Islet precursor cell (in vitro differentiated cells): ENCODE data around the gene FAM117B.
"Not testable (repeated sequence)": the region's sequence is repeated elsewhere in the genome, so short reads cannot be mapped to it uniquely, and the experiment has no call there.

Source experiments
- DNase-seq: peaks from one replicate; pipeline ENCODE4 v3.0.0-alpha.2; 2018

FAM117B gene

DNA sequence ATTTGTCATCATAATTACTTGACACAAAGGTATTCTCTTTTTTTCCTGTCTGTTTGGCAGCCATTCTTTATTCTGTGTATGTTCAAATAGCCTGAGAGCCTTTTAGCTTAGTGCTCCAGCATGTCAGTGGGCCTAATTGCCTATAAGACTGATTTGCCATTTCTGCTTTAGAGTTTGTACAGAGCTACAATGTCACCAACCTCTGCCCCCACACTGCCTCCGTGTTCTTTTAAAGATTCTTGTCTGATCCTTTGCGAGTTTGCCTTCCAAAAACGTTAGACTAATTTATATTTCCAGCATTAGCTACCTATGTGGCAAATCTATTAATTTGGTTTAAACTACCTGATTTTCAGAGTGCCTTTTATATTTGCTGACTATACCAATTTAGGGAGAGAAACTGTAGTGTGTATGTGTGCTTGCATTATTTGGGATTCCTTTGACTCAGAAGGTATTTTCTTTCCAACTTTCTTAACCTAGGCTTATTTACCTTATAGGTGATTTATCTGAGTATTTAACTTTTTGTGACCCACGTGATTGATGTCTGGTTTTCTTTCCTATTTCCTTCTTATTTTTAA, 70.8 kb downstream of the FAM117B start:
- DNase-seq: no peak

DNA sequence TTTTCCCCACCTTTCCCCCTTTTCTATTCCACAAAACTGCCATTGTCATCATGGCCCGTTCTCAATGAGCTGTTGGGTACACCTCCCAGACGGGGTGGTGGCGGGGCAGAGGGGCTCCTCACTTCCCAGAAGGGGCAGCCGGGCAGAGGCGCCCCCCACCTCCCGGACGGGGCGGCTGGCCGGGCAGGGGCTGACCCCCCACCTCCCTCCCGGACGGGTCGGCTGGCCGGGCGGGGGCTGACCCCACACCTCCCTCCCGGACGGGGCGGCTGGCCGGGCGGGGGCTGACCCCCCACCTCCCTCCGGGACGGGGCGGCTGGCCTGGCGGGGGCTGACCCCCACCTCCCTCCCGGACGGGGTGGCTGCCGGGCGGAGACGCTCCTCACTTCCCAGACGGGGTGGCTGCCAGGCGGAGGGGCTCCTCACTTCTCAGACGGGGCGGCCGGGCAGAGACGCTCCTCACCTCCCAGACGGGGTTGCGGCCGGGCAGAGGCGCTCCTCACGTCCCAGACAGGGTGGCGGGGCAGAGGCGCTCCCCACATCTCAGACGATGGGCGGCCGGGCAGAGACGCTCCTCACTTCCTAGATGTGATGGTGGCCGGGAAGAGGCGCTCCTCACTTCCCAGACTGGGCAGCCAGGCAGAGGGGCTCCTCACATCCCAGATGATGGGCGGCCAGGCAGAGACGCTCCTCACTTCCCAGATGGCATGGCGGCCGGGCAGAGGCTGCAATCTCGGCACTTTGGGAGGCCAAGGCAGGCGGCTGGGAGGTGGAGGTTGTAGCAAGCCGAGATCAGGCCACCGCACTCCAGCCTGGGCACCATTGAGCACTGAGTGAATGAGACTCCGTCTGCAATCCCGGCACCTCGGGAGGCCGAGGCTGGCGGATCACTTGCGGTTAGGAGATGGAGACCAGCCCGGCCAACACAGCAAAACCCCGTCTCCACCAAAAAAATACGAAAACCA, 80.5 kb downstream of the FAM117B start:
- DNase-seq: not testable (repeated sequence)

DNA sequence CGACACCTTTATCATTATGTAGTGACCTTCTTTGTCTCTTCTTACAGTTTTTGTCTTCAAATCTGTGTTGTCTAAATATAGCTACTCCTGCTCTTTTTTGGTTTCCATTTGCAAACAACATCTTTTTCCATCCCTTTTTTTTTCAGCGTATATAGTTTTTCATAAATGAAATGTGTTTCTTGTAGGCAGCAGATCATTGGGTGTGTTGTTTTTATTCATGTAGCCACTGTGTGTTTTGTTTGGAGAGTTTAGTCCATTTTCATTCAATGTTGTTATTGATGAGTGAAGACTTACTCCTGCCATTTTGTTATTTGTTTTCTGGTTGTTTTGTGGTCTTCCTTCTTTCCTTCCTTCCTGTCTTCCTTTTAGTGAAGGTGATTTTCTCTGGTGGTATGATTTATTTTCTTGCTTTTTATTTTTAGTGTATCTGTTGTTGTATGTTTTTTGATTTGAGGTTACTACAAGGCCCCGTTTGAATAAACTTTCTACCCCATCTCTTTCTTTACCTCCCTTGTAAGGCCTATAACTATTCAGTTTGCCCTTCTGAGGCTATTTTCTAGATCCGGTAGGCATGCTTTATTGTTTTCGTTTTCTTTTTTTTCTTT, 81.4 kb downstream of the FAM117B start:
- no peak for DNase-seq

DNA sequence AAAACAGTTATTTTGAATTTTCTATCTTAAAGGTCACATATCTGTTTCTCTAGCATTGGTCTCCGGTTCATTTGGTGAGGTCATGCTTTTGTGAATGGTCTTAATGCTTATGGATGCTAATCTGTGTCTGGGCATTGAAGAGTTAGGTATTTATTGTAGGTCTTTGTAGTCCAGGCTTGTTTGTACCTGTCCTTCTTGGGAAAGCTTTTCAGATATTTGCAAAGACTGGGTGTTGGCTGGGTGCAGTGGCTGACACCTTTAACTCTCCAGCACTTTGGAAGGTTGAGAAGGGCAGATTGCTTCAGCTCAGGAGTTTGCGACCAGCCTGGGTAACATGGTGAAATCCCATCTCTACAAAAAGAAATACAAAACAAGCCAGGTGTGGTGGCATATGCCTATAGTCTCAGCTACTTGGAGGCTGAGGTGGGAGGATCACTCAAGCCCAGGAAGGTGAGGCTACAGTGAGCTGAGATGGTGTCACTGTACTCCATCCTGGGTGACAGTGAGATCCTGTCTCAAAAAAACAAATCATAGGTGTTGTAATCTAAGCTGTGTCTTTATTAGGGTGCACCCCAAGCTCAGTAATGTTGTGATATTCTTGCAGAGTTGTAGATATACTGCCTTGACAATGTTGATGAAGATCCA, 82.3 kb downstream of the FAM117B start:
- DNase-seq: no peak

DNA sequence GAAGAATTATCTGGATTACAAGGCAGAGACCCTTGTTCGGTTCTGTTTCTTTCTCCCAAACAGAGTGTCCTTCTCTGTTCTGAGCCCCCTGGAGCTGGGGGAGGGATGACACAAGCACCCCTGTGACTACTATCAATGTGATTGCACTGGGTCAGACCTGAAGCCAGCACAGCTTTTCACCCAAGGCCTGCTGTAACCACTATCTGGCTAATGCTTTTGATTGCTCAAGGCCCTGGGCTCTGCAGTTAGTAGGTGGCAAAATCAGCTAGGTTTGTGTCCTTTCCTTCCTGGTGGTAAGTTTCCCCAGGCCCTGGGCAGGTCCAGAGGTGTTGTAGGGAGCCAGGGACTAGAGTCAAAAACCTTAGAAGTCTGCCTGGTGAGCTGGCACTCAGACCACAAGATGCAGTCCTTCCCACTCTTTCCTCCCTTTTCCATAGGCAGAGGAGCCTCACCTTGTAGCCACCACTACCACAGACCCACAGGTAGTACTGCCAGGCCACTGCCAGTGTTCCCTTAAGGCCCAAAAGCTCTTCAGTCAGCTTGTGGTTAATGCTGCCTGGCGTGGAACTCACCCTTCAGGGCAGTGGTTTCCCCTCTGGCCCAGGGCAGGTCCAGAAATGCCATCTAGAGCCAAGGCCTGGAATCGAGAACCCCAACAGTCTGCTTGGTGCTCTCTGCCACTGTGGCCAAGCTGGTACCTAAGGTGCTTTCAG, 83.0 kb downstream of the FAM117B start:
- DNase-seq: peak; percentile 63

DNA sequence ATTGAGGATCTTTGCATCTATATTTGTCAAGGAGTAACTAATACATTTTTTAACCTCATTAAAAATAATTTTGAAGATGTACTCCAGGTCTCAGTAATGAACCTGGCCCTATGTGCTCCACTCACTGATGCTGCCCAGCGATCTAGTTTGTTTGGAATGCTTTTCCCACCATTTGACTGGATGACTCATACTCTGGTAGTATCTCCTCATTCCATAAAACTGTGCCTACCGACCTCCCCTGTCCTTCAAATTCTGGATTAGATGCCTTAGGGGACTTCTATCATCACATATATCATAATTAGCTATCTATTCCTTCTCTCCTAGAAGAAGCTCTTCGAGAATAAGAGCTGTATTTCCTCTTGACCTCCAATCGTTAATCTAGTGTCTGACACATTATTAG, 83.8 kb downstream of the FAM117B start:
- DNase-seq: peak; percentile 76

DNA sequence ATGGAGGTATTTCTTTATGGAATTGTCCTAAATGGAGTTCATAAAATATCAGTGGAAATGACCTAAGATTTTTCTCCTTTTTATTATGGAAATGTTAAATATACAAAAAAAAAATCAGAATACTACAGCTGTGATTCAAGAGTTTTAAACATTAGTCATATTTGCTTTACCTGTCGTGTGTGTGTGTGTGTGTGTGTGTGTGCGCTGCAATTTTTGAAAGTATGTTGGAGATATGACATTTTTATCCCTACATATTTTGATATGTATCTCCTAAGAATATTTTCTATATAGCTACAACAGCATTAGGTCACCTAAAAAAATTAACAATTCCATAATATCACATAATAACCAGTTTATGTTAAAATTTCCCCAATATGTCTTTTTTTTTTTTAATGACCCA, 85.5 kb downstream of the FAM117B start:
- no peak for DNase-seq

DNA sequence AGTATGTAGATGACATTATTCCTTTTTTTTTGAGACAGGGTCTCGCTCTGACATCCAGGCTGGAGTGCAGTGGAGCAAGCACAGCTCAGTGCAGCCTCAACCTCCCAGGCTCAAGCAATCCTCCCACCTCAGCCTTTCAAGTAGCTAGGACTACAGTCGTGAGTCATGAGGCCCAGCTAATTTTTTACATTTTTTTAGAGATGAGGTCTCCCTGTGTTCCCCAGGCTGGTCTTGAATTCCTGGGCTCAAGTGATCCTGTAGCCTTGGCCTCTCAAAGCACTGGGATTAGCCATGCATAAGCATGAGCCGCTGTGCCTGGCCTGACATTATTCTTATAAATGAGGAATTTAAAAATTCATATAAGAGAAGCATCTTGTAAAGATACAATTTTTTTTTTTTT, 86.9 kb downstream of the FAM117B start:
- DNase-seq: peak; percentile 83

DNA sequence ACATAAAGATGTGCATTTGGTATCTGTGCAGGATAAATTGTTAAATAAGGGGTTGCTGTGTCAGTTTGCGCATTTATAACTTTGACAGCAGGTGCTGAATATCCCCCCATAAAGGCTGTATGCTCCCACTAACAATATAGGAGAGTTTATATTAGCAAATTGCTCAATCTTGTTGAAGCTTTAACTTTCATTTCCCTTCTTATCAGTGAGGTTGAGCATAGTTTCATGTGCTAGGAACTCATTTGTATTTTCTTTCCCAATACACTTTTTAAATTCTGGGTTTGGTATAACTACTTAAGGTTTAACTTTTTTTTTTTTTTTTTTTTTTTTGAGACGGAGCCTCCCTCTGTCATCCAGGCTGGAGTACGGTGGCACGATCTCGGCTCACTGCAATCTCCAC, 89.0 kb downstream of the FAM117B start:
- no peak for DNase-seq

DNA sequence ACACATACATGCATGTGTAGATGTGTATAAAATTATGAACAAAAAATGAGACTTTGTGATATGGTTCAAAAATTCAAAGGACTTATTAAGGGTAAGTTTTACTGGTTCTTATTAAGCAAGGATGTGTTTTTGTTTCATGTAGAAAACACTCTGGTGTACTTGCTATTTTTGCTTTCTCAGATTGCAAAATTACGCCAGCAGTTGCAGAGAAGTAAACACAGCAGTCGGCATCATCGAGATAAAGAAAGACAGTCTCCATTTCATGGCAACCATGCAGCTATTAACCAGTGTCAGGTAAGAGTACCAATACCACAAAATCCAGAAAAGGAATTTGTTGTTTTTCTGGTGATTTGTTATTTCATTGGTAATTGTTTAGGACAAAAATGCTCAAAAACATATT, 91.3 kb downstream of the FAM117B start:
- DNase-seq: no peak

DNA sequence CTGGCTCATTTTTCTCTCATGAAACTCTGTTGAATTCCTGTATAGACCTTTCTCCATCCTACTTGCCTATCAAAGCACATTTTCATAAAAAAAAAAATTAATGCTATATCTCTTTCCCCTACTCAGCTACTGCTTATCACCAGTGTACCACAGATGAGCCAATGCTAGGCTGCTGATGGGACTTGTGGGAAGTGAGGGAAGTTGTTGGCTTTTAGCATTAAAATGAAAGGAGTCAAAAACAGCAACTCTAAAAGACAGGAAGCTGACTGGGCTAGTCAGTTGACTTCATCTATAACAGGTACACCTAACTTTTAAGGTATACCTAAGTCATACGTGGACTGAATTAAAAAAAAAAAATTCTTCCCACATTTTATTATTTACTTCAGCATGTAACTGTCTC, 102.1 kb downstream of the FAM117B start:
- DNase-seq: no peak

DNA sequence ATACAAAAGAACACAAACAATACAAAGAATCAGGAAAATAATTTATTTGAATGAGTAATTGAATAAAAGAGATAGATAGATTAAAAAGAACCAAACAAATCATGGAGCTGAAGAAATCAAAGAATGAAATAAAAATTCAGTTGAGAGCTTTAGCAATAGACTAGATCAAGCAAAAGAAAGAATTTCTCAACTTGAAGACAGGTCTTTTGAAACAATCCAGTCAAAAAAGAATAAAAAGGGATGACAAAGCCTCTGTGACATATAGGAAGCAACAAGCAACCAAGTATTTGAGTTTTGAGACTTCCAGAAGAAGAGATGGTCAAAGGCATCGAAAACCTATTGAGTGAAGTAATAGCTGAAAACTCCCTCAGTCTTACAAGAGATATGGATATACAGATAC, 108.8 kb downstream of the FAM117B start:
- DNase-seq: no peak

DNA sequence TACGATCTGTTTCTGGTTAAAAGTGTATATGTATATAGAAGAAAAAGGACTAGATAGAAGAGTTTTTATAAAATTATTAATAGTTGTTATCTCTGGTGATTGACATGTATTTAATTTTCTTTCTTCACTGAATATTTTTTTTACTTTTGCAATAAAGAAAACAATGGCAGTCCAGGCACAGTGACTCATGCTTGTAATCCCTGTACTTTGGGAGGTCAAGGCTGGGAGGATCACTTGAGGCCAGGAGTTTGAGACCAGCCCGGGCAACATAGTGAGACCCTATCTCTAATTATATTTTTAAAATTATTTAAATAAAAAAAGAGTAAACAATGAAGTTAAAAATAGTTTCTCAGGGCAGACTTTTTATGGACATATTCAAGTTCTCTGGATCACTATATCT, 114.7 kb downstream of the FAM117B start:
- no peak for DNase-seq

DNA sequence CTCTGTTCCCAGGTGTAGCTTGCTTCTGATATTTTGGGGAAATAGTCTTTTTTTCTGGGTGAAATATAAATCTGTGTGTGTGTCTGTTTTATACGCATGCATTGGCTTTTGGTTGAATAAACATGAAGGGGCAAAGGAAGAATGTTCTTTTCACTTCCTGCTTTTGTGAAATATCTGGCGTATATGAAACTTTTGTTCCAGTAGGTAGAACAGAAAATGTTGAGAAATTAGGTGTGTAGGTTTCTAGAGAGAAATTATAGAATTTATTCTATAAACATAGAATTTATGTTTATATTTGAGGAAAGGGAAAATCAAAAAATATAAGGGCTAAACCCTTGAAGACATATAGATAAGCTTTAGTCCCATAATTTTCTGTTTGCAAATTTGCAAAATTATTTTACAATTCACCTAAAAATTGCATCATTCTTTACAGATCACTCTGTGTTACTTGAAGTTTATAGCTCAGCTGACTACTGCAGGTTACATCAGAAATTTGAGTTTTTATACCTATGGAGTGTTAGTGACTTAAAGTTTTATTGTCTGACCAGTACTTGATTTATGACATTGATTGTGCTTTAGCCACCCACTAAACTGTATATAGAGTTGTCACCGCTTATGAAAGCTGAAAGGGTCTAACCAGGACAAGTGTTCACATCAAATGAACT, 116.1 kb downstream of the FAM117B start:
- no peak for DNase-seq

DNA sequence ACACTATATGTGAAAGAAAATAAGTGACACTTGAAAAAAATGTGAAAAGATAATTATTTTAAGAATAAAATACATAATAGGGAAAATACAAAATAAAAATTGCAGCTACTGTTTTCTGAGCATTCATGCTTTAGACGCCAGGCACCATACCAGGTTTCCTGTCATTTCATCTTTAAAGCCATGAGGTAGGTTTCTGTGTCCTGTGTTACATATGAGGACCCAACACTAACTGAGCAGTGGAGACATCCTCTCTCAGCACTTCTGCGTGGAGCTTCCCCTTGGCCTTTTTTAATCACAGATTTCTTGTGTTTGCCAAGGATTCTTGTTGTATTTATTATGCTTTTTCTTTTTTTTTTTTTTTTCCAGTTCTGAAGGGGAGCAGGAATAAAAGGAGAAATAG, 117.3 kb downstream of the FAM117B start:
- DNase-seq: no peak

DNA sequence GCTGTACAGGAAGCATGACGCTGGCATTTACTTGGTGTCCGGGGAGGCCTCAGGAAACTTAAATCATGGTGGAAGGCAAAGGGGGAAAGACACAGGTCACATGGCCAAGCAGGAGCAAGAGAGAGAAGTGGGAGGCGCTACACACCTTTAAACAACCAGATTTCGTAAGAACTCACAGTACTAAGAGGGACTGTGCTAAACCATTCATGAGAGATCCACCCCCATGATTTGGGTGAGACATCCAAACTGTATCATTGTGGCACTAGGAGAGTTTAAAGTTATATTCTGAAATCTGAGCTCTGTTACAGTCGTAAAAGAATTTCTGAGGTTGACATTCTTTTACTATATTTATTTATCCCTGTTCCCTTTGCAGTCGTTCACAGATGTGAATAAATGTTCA, 120.2 kb downstream of the FAM117B start:
- no peak for DNase-seq

DNA sequence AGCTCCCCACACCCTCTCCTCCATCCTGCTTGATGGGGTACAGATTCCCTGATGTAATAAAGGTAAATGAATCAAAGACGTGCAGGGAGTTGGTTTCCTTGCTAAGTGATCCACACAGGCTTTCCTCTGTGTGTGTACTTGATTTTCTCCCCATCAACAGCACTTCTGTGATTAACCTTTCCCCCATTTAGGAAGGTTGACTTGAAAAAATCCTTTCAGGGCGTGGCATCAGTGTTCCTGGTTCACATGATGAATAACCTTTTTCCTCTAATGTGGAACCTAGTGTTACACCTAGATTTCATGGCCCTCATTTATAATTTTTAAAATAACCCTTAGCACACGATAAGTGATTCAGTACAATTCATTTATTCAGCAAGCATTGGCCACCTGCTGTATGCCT, 121.8 kb downstream of the FAM117B start:
- no peak for DNase-seq

DNA sequence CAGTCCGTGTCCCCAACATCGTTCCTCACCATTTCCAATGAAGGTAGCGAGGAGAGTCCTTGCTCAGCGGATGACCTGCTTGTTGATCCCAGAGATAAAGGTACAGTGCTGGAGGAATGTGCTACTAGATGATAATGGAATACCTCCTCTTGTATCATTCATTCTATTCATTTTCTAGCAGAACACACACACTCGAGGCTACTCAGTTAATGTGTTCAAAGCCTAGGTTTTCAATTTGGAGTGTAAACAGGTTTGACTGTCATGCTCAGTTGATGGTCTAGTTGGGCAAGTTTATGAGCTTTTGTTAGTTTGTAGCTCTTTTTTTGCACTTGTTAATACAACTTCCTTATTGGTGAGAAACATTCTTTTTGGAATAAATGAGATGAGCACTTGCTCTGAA, 122.6 kb downstream of the FAM117B start:
- no peak for DNase-seq

DNA sequence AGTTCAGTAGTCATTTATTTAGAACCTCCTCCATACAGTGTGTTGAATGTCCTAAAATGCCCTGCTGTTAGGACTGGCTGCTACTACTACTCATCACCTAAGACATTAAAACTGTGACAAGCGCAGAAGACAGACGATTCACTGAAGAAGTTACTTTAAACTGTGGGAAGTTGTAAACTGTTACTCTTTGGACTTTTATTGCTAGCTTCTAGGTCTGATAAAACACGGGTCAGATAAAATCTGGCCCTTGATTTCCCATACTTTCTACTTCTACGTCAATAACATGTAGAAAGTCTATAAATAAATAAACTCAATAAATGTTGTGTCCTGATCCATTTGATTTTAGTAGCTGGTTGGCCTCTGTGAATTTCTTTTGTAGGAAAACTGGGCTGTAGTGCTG, 123.4 kb downstream of the FAM117B start:
- DNase-seq: no peak

DNA sequence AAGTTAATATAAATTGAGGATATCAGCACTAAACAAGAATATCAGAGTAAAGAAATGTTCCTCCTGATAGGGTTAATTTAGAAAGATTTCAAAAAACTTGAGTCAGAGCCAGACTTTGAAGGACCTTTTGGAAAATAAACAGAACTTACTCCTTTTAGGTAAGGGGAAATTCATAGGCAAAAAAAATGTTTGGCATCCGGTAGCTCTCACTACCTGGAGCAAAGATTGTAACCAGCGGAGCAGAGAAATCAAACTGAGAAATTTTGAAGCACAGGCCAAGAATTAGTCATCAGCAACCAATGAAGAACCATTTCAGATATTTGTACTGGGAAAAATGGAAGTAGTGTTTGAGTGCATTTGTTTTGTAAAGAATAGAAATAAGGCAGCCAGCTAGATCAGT, 123.8 kb downstream of the FAM117B start:
- no peak for DNase-seq

DNA sequence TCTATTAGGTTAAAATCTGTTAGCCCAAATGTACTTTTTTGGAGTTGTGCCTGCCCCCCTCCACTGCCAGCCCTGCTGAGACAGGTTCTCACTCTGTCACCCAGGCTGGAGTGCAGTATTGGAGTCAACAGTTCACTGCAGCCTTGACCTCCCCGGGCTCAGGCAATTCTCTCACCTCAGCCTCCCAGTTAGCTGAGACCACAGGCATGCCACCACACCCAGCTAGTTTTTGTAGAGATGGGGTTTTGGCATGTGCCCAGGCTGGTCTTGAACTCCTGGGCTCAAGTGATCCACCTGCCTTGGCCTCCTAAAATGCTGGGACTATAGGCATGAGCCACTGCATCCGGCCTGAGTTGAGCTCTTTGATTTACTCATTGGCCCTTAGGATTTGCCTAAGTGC, 126.1 kb downstream of the FAM117B start:
- no peak for DNase-seq

DNA sequence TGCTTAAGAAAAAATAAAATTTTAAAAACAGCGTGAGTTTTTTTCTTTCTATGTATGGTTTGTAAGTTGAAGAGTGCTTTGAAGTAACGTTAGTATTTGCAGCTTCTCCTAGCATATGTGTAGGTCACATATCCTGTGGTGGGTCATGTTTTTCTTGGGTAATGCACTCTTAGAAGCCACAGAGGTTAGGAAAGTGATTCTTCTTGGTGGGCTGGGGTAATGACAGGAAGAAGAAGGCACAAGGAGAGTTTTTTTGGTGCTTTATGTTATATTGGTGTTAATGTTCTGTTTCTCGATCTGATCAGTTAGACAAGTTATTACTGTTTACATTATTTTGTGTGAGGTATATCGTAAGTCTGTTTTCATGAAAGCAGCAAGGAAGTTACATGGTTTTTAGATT, 127.8 kb downstream of the FAM117B start:
- DNase-seq: no peak
